H9 (cell line): ENCODE measurements around the gene SERPINE3. TPM values are rescaled to one million over a fixed set of nuclear protein-coding genes. Genes with fewer than 3 reads are reported as not detected.

Experiments
- DNase-seq: peaks from one replicate; pipeline ENCODE4 v3.0.0-alpha.2; 2017
- H2AFZ ChIP-seq: one replicate; pipeline ENCODE4 v1.6.1; 2013; ENCODE audit warnings: mild to moderate bottlenecking, low read length, control low read depth, moderate library complexity
- H2AK5ac ChIP-seq: 2 replicates; pipeline ENCODE4 v1.6.1; 2013; ENCODE audit warnings: low read length, control low read depth, mixed read lengths; ENCODE audit not compliant: insufficient read length
- H2BK120ac ChIP-seq: one replicate; pipeline ENCODE4 v1.6.1; 2013; ENCODE audit warnings: low read depth, mild to moderate bottlenecking, low read length, control low read depth, inconsistent platforms; ENCODE audit not compliant: poor library complexity, severe bottlenecking
- H2BK12ac ChIP-seq: 2 replicates; pipeline ENCODE4 v1.6.1; 2013; ENCODE audit warnings: low read length, control low read depth, mixed read lengths, low read depth; ENCODE audit not compliant: insufficient read length
- H2BK15ac ChIP-seq: 2 replicates; pipeline ENCODE4 v1.6.1; 2013; ENCODE audit warnings: low read depth, low read length, control low read depth
- H2BK20ac ChIP-seq: one replicate; pipeline ENCODE4 v1.6.1; 2013; ENCODE audit warnings: low read depth, mild to moderate bottlenecking, low read length, control low read depth, inconsistent platforms; ENCODE audit not compliant: poor library complexity, severe bottlenecking
- H2BK5ac ChIP-seq: 2 replicates; pipeline ENCODE4 v1.6.1; 2013; ENCODE audit warnings: low read length, control low read depth, mixed read lengths; ENCODE audit not compliant: insufficient read length
- H3K14ac ChIP-seq: 2 replicates; pipeline ENCODE4 v1.6.1; 2013; ENCODE audit warnings: low read length, control low read depth; ENCODE audit not compliant: insufficient read depth
- H3K18ac ChIP-seq: 2 replicates; pipeline ENCODE4 v1.6.1; 2013; ENCODE audit warnings: low read depth, mild to moderate bottlenecking, mixed read lengths, low read length, control low read depth; ENCODE audit not compliant: insufficient read length
- H3K23ac ChIP-seq: 2 replicates; pipeline ENCODE4 v1.6.1; 2013; ENCODE audit warnings: low read length, control low read depth, mixed read lengths, low read depth; ENCODE audit not compliant: insufficient read length
- H3K23me2 ChIP-seq: 2 replicates; pipeline ENCODE4 v1.6.1; 2013; ENCODE audit warnings: low read depth, mild to moderate bottlenecking, mixed read lengths, low read length, control low read depth; ENCODE audit not compliant: insufficient read length, poor library complexity, severe bottlenecking
- H3K27ac ChIP-seq: 2 replicates; pipeline ENCODE4 v1.5.1; 2013; ENCODE audit warnings: low read length, control low read depth, mixed read lengths, low read depth; ENCODE audit not compliant: insufficient read length
- H3K27me3 ChIP-seq: 2 replicates; pipeline ENCODE4 v1.6.1; 2013; ENCODE audit warnings: low read length, control low read depth, inconsistent platforms; ENCODE audit not compliant: insufficient read depth
- H3K4ac ChIP-seq: 2 replicates; pipeline ENCODE4 v1.6.1; 2013; ENCODE audit warnings: low read depth, mild to moderate bottlenecking, control low read depth, inconsistent platforms, low read length, moderate library complexity
- H3K4me1 ChIP-seq: 2 replicates; pipeline ENCODE4 v1.6.1; 2013; ENCODE audit warnings: low read length, control low read depth, inconsistent platforms; ENCODE audit not compliant: insufficient read depth
- H3K4me2 ChIP-seq: 2 replicates; pipeline ENCODE4 v1.6.1; 2013; ENCODE audit warnings: low read length, control low read depth, mixed read lengths; ENCODE audit not compliant: insufficient read length, insufficient read depth
- H3K56ac ChIP-seq: 2 replicates; pipeline ENCODE4 v1.6.1; 2013; ENCODE audit warnings: low read depth, mild to moderate bottlenecking, mixed read lengths, low read length, control low read depth; ENCODE audit not compliant: insufficient read length
- H3K79me1 ChIP-seq: 2 replicates; pipeline ENCODE4 v1.6.1; 2013; ENCODE audit warnings: low read depth, mild to moderate bottlenecking, moderate library complexity, low read length, control low read depth, inconsistent platforms; ENCODE audit not compliant: insufficient read depth, poor library complexity, severe bottlenecking
- H3K79me2 ChIP-seq: 2 replicates; pipeline ENCODE4 v1.6.1; 2013; ENCODE audit warnings: low read length, control low read depth, inconsistent platforms; ENCODE audit not compliant: insufficient read depth
- H3K9ac ChIP-seq: 2 replicates; pipeline ENCODE4 v1.6.1; 2013; ENCODE audit warnings: low read length, control low read depth, mixed read lengths; ENCODE audit not compliant: insufficient read length; ENCODE audit errors: extremely low read depth
- H3K9me3 ChIP-seq: one replicate; pipeline ENCODE4 v1.6.1; 2013; ENCODE audit warnings: low read depth, low read length, inconsistent platforms; ENCODE audit not compliant: control insufficient read depth
- H3T11ph ChIP-seq: one replicate; pipeline ENCODE4 v1.6.1; 2013; ENCODE audit warnings: mild to moderate bottlenecking, low read length, control low read depth, inconsistent platforms
- H4K20me1 ChIP-seq: one replicate; pipeline ENCODE4 v1.6.1; 2013; ENCODE audit not compliant: control insufficient read depth, insufficient read length, insufficient read depth
- H4K5ac ChIP-seq: 2 replicates; pipeline ENCODE4 v1.6.1; 2013; ENCODE audit warnings: low read depth, mild to moderate bottlenecking, mixed read lengths, low read length, control low read depth; ENCODE audit not compliant: insufficient read length
- H4K8ac ChIP-seq: replicated peaks from 2 replicates; pipeline ENCODE4 v1.6.1; 2013; ENCODE audit warnings: low read length, control low read depth, mixed read lengths, low read depth; ENCODE audit not compliant: insufficient read length
- H4K91ac ChIP-seq: 2 replicates; pipeline ENCODE4 v1.6.1; 2013; ENCODE audit warnings: low read depth, mild to moderate bottlenecking, moderate library complexity, mixed read lengths, low read length, control low read depth; ENCODE audit not compliant: insufficient read length
- H3K27ac Mint-ChIP-seq, 3 experiments: 2 replicates in 2 of 3; 3 replicates in 1 of 3; pipeline ENCODE4 v1.8.0; 2020 to 2021; ENCODE audit warnings: mixed read lengths in 3 of 3, mild to moderate bottlenecking in 1 of 3, moderate library complexity in 1 of 3
- H3K27me3 Mint-ChIP-seq: 2 replicates; pipeline ENCODE4 v1.8.0; 2021; ENCODE audit warnings: low read depth, mild to moderate bottlenecking, moderate library complexity, mixed read lengths
- H3K36me3 Mint-ChIP-seq, 3 experiments: 2 replicates in 2 of 3; 3 replicates in 1 of 3; pipeline ENCODE4 v1.8.0; 2020 to 2021; ENCODE audit warnings: low read depth in 3 of 3, mixed read lengths in 3 of 3; ENCODE audit not compliant: insufficient read depth in 1 of 3
- H3K4me1 Mint-ChIP-seq, 2 experiments: 2 replicates each; pipeline ENCODE4 v1.8.0; 2020; ENCODE audit warnings: mixed read lengths in 2 of 2
- H3K4me3 Mint-ChIP-seq, 2 experiments: 2 replicates in 1 of 2; 3 replicates in 1 of 2; pipeline ENCODE4 v1.8.0; 2020 to 2021; ENCODE audit warnings: mild to moderate bottlenecking in 2 of 2, mixed read lengths in 2 of 2, moderate library complexity in 1 of 2
- H3K9me3 Mint-ChIP-seq, 2 experiments: 2 replicates in 1 of 2; 3 replicates in 1 of 2; pipeline ENCODE4 v1.8.0; 2020; ENCODE audit warnings: mild to moderate bottlenecking in 2 of 2, mixed read lengths in 2 of 2, moderate library complexity in 1 of 2
- CTCF ChIP-seq: fragments of 200-600 bp; sonication (generic); conservative IDR thresholded peaks from 3 replicates; pipeline ENCODE4 v1.8.0; 2021; ENCODE audit warnings: antibody characterized with exemption, mild to moderate bottlenecking
- total RNA-seq: library from RNA; stranded (reverse); gene quantifications from 2 replicates; pipeline ENCODE4 v1.2.1, GENCODE V29; 2021

Gene SERPINE3
- total RNA-seq, 1 experiment from 2014 or later, result not detected

GRCh38 chr13:51303882-51304281, 35.6 kb upstream of the SERPINE3 start:
- Histone ChIP-seq H3K79me1 (no peaks in the 10 kb centered on the region), H3K9ac (no peak overlapping the region), H3K27me3 (no peaks in the 10 kb centered on the region), H3K14ac (no peak overlapping the region), H4K20me1 (no peaks in the 10 kb centered on the region), H3K4me1 (peaks cover 19% of the 10 kb centered on the region), H3K9me3 (no peaks in the 10 kb centered on the region), H3K56ac (no peak overlapping the region), H3K79me2 (no peaks in the 10 kb centered on the region), H3K23me2 (no peaks in the 10 kb centered on the region), H3K18ac (no peak overlapping the region), H4K8ac (no peak overlapping the region), H2AFZ (no peak overlapping the region), H2BK15ac (no peak overlapping the region), H4K5ac (no peak overlapping the region), H2BK120ac (no peak overlapping the region), H3K4ac (no peak overlapping the region), H3K23ac (no peak overlapping the region), H2BK12ac (no peak overlapping the region), H3K27ac (peak overlapping the region; percentile 69), H2BK5ac (no peak overlapping the region), H4K91ac (no peak overlapping the region), H3K4me2 (no peak overlapping the region), H2AK5ac (no peak overlapping the region), H3T11ph (no peak overlapping the region), H2BK20ac (no peak overlapping the region)
- H3K9me3 Mint-ChIP-seq, result peaks cover 0 to 2% of the 10 kb centered on the region in 2 experiments; a peak in 1 of 5 replicates
- no peak for TF ChIP-seq CTCF
- DNase-seq, result no peak
- no peaks in the 10 kb centered on the region; the same call in 1 of the 2 replicates for H3K27me3 Mint-ChIP-seq
- H3K36me3 Mint-ChIP-seq, result no peaks in the 10 kb centered on the region; a peak in 2 of 7 replicates
- H3K27ac Mint-ChIP-seq, result peak overlapping the region in 2 of 3 experiments; percentile 94 to 99; a peak in 6 of 7 replicates
- H3K4me3 Mint-ChIP-seq, result 0 out of 5 replicates have a peak overlapping the region, but pooled peaks of 1 of the 2 experiments have one; percentile 46
- H3K4me1 Mint-ChIP-seq, result peaks cover 64 to 65% of the 10 kb centered on the region in 2 experiments
